Measurements from ENCODE around the gene CACNA2D2.

- TF ChIP-seq CTCF (IDR thresholded peaks at IDR 0.05; ENCODE audit: borderline replicate concordance, extremely low read depth, low read length, poor library complexity, severe bottlenecking) (no peak), EZH2 (IDR thresholded peaks at IDR 0.05; ENCODE audit: borderline replicate concordance, low read depth, low read length, severe bottlenecking) (no peak)
These were observed 13.0 kb downstream of the CACNA2D2 start for GRCh38 chr3:50490424-50490823.

Measured in DND-41 (cell line).